ENCODE measurements around the gene POU2AF1.

- TF ChIP-seq NFIC (IDR thresholded peaks at IDR 0.05) (no peak), REST (IDR thresholded peaks at IDR 0.05; ENCODE audit: low read depth) (no peak), EP300 (IDR thresholded peaks at IDR 0.05; ENCODE audit: borderline replicate concordance) (no peak), TAF1 (IDR thresholded peaks at IDR 0.05; ENCODE audit: low read depth) (no peak), TCF12 (IDR thresholded peaks at IDR 0.05; ENCODE audit: low read depth) (no peak), MAX (IDR thresholded peaks at IDR 0.05) (no peak), RAD21 (IDR thresholded peaks at IDR 0.05; ENCODE audit: low read depth) (no peak), YY1 (IDR thresholded peaks at IDR 0.05; ENCODE audit: low read depth) (no peak), CEBPB (IDR thresholded peaks at IDR 0.05) (no peak)
Observed at GRCh38 chr11:111397034-111397433, 18.0 kb upstream of the POU2AF1 start.
